ENCODE results near the gene C10orf71.

Gene C10orf71

GRCh38 chr10:49362596-49363260 lies 63.8 kb downstream of the C10orf71 start:
- no peak for DNase-seq

- DNase-seq: no peak
Observed at GRCh38 chr10:49363309-49364031, 64.5 kb downstream of the C10orf71 start.

GRCh38 chr10:49364051-49364450 lies 65.1 kb downstream of the C10orf71 start:
- no peak for DNase-seq

GRCh38 chr10:49364747-49365146 lies 65.8 kb downstream of the C10orf71 start:
- DNase-seq: no peak

- no peak for DNase-seq
Observed at GRCh38 chr10:49365275-49365674, 66.3 kb downstream of the C10orf71 start.

GRCh38 chr10:49365675-49366415 lies 66.9 kb downstream of the C10orf71 start:
- DNase-seq: no peak

DNA sequence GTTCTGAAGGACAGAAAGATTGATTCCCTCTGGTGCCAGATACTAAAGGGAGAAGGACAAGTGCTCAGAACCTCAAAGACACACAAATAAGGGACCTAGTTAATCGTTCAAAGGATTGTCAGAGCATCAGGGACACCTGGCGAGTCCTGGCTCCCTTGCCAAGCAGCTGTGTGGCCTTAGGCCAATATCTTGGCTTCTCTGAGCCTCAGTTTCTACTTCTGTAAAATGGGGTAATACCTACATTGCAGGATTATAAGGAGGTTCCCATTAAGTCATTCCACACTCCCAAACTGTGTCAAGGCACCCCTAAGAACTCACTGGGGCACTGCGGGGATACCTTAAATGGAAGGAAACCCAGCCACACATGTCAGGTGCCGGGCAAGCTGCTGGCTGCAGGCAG lies 67.5 kb downstream of the C10orf71 start:
- no peak for DNase-seq

DNA sequence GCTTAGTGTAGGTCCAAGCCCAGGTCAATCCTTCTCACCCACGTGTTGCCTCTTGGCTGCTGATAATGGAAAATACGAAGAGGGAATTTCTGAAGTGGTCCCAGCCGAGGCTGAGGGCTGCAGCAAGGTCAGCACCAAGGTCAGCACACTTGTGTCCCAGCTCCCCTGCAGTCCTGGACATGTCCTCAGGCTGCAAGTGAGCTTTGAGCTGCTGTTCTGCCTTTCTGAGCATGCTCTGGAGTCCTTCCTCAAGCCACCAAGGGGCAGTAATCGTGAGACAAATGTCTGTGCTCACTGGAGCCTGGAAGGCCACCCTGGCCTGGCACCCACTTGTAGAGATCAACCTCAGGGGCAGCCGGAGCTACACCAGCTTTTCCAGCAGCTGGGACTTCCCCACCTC lies 68.6 kb downstream of the C10orf71 start:
- no peak for DNase-seq

DNA sequence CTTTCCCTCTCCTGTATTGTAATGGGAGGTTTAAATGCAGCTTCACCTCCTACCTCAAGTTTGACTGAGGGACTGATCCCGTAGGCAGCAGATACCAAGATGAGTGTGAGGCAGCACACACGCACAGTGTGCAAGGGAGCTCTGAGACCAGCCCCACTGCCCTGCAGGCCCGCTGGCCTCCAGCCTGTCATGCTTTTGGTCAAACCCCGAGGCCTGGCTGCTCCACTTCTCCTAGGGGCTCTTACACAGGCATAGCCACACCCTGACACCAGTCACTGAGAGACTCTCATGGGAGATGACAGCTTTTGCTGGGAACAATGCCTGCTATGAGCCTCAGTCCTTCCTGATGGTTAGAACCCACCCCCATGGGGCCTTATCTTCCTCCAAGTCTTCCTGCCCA lies 69.3 kb downstream of the C10orf71 start:
- DNase-seq: no peak

- no peak for DNase-seq
Observed at GRCh38 chr10:49369216-49370162, 70.5 kb downstream of the C10orf71 start.

DNA sequence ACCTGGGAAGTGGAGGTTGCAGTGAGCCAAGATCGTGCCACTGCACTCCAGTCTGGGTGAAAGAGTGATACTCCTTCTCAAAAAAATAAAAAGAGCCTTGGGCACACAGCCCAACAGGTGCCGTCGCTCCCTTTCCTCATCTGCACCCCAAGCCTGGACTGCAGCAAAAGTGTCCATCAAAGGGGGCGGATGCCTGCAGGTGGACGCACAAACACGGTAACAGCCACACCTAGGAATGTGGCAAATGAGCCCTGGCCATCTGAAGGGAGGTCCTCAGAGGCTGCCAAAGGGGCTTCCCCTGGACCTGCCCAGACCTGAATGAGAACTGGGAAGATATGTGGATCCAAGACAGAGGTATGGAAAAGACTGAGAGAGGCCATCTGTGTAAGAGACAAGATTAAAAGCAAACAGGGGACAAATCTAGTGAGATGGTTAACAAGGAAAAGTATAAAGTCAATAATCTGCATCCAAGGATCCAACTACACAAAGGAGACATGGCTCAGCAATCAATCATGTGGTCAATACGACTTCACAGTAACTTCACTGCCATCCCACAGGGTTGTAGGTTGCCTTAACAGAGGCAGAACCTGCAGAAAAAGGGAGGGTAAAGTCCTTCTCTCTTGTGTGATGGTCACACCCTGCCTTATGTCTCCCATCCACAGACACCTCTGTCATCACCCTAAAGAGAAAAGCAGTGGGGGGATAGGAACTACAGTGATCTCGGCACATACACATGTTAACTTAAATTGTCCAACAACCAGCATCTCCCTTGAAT lies 71.5 kb downstream of the C10orf71 start:
- no peak for DNase-seq

- DNase-seq: no peak
Observed at GRCh38 chr10:49371967-49372366, 73.0 kb downstream of the C10orf71 start.

DNA sequence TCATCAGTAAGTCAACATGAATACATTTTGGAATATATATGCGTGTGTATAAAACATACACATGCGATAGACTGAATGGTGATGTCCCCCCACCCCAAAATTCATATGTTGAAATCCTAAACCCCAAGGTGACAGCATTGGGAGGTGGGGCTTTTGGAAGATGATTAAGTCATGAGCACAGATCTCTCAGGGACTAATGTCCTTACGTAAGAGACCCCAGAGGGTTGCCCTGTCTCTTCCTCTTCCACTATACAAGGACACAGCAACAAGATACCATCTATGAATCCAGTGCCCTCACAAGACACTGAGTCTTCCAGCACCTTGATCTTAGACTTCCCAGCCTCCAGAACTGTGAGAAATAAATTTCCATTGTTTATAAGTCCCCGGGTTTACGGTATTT lies 74.4 kb downstream of the C10orf71 start:
- no peak for DNase-seq

- no peak for DNase-seq
Observed at GRCh38 chr10:49374740-49375139, 75.8 kb downstream of the C10orf71 start.

DNA sequence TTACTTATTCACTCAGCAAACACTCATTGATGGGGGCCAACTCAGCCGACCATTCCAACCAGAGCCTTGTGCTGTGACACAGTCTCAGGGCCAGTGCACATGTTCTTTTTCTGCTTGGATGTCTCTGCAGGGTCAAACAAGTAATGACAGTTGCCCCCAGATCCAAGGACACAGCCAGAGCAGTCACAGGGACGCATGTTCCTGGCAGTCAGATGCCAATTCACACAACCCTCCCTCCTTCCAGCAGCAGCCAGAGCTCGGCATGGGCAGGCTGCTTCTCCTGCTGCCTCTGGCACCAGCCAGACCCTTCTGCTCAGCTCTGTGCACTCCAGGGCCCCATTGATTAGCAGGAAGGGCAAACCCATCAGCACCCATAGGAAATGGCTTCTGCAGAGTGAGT lies 76.6 kb downstream of the C10orf71 start:
- no peak for DNase-seq

Measured in NCI-H524 treated with DMSO at 0.1 percent for 48 hours (cell line).